ENCODE results near the gene GJA4.

DNA sequence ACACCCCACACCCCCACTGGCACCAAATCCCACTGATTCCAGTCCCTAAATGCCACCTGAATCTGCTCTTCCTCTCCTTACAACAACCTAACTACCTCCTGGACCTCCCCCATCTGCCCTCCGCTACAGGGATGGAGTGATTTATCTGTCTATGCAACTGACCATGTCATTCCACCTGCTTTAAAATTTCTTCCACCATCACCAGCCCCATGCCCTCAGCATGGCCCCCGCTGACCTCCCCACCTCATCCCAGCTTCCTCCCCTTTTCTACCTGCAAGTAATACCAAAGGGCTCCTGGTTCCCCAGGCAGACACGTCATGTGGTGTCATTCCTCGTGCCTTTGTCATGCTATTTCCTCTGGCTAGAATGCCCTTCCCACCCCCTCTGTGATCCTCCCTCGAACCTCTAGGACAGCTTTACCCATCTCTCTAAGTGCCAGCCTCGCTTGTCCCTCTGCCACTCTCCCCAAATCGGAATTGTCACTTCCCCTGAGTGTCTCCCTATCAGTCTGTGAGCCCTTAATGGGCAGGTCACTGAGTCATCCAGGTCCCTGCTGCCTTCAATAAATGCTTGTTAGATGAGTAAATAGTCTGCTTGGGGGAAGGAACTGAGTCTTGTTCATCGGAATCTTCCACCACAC lies 29.5 kb upstream of the GJA4 start:
- no peak for TF ChIP-seq POLR2AphosphoS5 (IDR thresholded peaks at IDR 0.05)
- TF ChIP-seq, protein P1, sequence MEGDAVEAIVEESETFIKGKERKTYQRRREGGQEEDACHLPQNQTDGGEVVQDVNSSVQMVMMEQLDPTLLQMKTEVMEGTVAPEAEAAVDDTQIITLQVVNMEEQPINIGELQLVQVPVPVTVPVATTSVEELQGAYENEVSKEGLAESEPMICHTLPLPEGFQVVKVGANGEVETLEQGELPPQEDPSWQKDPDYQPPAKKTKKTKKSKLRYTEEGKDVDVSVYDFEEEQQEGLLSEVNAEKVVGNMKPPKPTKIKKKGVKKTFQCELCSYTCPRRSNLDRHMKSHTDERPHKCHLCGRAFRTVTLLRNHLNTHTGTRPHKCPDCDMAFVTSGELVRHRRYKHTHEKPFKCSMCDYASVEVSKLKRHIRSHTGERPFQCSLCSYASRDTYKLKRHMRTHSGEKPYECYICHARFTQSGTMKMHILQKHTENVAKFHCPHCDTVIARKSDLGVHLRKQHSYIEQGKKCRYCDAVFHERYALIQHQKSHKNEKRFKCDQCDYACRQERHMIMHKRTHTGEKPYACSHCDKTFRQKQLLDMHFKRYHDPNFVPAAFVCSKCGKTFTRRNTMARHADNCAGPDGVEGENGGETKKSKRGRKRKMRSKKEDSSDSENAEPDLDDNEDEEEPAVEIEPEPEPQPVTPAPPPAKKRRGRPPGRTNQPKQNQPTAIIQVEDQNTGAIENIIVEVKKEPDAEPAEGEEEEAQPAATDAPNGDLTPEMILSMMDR (IDR thresholded peaks at IDR 0.05) = no peak

Data from upper lobe of left lung (tissue), 4 donors.